ENCODE measurements around the gene CASKIN1. TPM values are rescaled to one million over a fixed set of nuclear protein-coding genes. Genes with fewer than 3 reads are reported as not detected.

CASKIN1 gene
- total RNA-seq, 1 experiment from 2014 or later, result 5.9 TPM

- no peak for TF ChIP-seq MAX (IDR thresholded peaks at IDR 0.05)
- no peak for TF ChIP-seq CTCF (IDR thresholded peaks at IDR 0.05 in 2 of 3, conservative IDR thresholded peaks at IDR 0.05 in 1 of 3; ENCODE audit: borderline replicate concordance in 1 of 3, insufficient read depth in 1 of 3, low read depth in 2 of 3, low read length in 2 of 3)
- no peak for TF ChIP-seq ZNF274 (IDR thresholded peaks at IDR 0.05; ENCODE audit: low read depth, low read length)
- no peak for TF ChIP-seq POLR2AphosphoS5 (IDR thresholded peaks at IDR 0.05; ENCODE audit: low read depth, low read length)
- TF ChIP-seq EZH2 (IDR thresholded peaks at IDR 0.05), result no peak
- no peak for TF ChIP-seq TCF7L2 (IDR thresholded peaks at IDR 0.05; ENCODE audit: borderline replicate concordance, extremely low read depth, insufficient read depth, insufficient read length)
- no peak for TF ChIP-seq SRF (IDR thresholded peaks at IDR 0.05; ENCODE audit: low read depth)
- TF ChIP-seq ZBTB33 (IDR thresholded peaks at IDR 0.05; ENCODE audit: extremely low read depth, insufficient replicate concordance, low read length), result no peak
- no peak for TF ChIP-seq POLR2A (IDR thresholded peaks at IDR 0.05; ENCODE audit: borderline replicate concordance, extremely low read depth, insufficient read depth, insufficient read length)
- no peak for TF ChIP-seq EZH2phosphoT487 (IDR thresholded peaks at IDR 0.05; ENCODE audit: borderline replicate concordance)
- no peak for TF ChIP-seq CBX3 (IDR thresholded peaks at IDR 0.05; ENCODE audit: low read depth)
- TF ChIP-seq ELF1 (IDR thresholded peaks at IDR 0.05; ENCODE audit: borderline replicate concordance, low read depth), result no peak
- TF ChIP-seq ZFX (IDR thresholded peaks at IDR 0.05), result no peak
- no peak for TF ChIP-seq EGR1 (IDR thresholded peaks at IDR 0.05; ENCODE audit: low read depth)
- no peak for TF ChIP-seq CEBPB (IDR thresholded peaks at IDR 0.05; ENCODE audit: low read depth)
- no peak for TF ChIP-seq SIN3A (IDR thresholded peaks at IDR 0.05; ENCODE audit: low read depth)
- TF ChIP-seq FOSL1 (IDR thresholded peaks at IDR 0.05; ENCODE audit: low read depth), result no peak
- TF ChIP-seq YY1 (IDR thresholded peaks at IDR 0.05; ENCODE audit: extremely low read depth, insufficient replicate concordance, low read depth, low read length), result no peak
- TF ChIP-seq RAD21 (IDR thresholded peaks at IDR 0.05; ENCODE audit: low read depth), result no peak
- ATAC-seq (no peak), DNase-seq (ENCODE audit: low read depth, low spot score) (no peak)
- Histone ChIP-seq H3K79me2 (ENCODE audit: insufficient read depth, low read length) (no peaks in the 10 kb centered on the region), H2AFZ (ENCODE audit: low read depth, low read length, poor library complexity, severe bottlenecking) (no peak overlapping the region), H4K20me1 (ENCODE audit: insufficient read depth) (no peaks in the 10 kb centered on the region), H3K4me2 (ENCODE audit: low read length) (no peak overlapping the region), H3K9me2 (ENCODE audit: insufficient read depth) (no peaks in the 10 kb centered on the region), H3K9ac (ENCODE audit: low read length) (no peak overlapping the region), H3K4me1 (ENCODE audit: control insufficient read depth in 1 of 2, insufficient read depth in 2 of 2, low read length in 2 of 2) (peaks cover 0 to 4% of the 10 kb centered on the region in 2 experiments; a peak in 3 of 4 replicates), H3K4me3 (replicated peaks in 1 of 2; ENCODE audit: low read depth in 1 of 2, low read length in 2 of 2) (no peak overlapping the region), H3K27me3 (ENCODE audit: insufficient read depth, low read length) (no peaks in the 10 kb centered on the region), H3K36me3 (ENCODE audit: control insufficient read depth in 1 of 2, insufficient read depth in 2 of 2, low read length in 2 of 2) (no peaks in the 10 kb centered on the region), H3K27ac (ENCODE audit: low read depth, low read length) (no peak overlapping the region), H3K9me3 (ENCODE audit: control insufficient read depth in 1 of 2, insufficient read depth in 1 of 2, low read depth in 1 of 2, low read length in 2 of 2) (no peaks in the 10 kb centered on the region)
- CTCF ChIA-PET, result no interaction called here
- intact Hi-C loops (cut with micrococcal nuclease), result no loop called here
- POLR2A ChIA-PET, result interaction anchor here (1.2 kb wide), 1 partner anchor 34 kb away, joined by 3 read pairs; the partner anchor contains the start of gene TRAF7
- RAD21 ChIA-PET (ENCODE audit: low non-redundant PET in 1 of 2, low total read pairs in 2 of 2, uncharacterized antibody in 2 of 2, unreplicated experiment in 2 of 2), result no interaction called here
- no TSS peak for BruUV-seq (replicated peaks)
These were observed 7.0 kb downstream of the CASKIN1 start for GRCh38 chr16:2189252-2189893.
